Neural progenitor cell (in vitro differentiated cells): ENCODE results near the gene HOXC4.

Experiments used
- EZH2 ChIP-seq: fragments of 200-600 bp; sonication (generic); IDR thresholded peaks from 2 replicates; pipeline ENCODE4 v1.6.1; 2017; ENCODE audit warnings: antibody characterized with exemption, mild to moderate bottlenecking, moderate library complexity
- EZH2phosphoT487 ChIP-seq: fragments of 200-600 bp; sonication (generic); IDR thresholded peaks from 2 replicates; pipeline ENCODE4 v1.6.1; 2017; ENCODE audit warnings: antibody characterized with exemption
- TF ChIP-seq, protein P1 (sequence below): fragments of 200-600 bp; sonication (generic); IDR thresholded peaks from 2 replicates; pipeline ENCODE4 v1.5.1; 2017; ENCODE audit warnings: antibody characterized with exemption, mild to moderate bottlenecking

DNA sequence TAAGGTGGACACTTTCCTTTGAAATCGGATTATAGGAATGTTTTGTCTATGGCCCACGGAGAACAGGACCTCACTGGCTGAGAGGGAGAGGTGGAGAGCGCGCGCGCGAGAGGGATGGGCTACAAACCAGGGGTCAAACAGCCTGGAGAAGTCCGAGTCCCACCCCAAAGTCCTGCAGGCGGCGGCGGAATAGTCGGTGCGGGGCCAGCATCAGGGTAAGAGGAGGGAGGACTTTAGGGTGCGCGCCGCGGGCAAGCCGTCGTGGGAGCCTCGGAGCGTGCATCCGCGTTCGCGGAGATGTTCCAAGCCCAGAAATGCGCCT, 48.1 kb upstream of the HOXC4 start:
- TF ChIP-seq, protein P1, sequence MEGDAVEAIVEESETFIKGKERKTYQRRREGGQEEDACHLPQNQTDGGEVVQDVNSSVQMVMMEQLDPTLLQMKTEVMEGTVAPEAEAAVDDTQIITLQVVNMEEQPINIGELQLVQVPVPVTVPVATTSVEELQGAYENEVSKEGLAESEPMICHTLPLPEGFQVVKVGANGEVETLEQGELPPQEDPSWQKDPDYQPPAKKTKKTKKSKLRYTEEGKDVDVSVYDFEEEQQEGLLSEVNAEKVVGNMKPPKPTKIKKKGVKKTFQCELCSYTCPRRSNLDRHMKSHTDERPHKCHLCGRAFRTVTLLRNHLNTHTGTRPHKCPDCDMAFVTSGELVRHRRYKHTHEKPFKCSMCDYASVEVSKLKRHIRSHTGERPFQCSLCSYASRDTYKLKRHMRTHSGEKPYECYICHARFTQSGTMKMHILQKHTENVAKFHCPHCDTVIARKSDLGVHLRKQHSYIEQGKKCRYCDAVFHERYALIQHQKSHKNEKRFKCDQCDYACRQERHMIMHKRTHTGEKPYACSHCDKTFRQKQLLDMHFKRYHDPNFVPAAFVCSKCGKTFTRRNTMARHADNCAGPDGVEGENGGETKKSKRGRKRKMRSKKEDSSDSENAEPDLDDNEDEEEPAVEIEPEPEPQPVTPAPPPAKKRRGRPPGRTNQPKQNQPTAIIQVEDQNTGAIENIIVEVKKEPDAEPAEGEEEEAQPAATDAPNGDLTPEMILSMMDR, result no peak
- peak; percentile 76 for TF ChIP-seq EZH2
- no peak for TF ChIP-seq EZH2phosphoT487
